Liver (tissue), 9 donors: ENCODE results near the gene TOP1. TPM values are rescaled to one million over a fixed set of nuclear protein-coding genes. Genes with fewer than 3 reads are reported as not detected.

Experiments used
- DNase-seq: peaks from one replicate; pipeline ENCODE4 v3.0.0-alpha.2; 2017; ENCODE audit warnings: low spot score
- H3K27ac ChIP-seq, 2 donors: one replicate each; pipeline ENCODE4 v1.7.0; 2013; ENCODE audit warnings: inconsistent platforms in 2 of 2, low read length in 2 of 2, control low read depth in 1 of 2, low read depth in 1 of 2, mild to moderate bottlenecking in 1 of 2
- H3K27me3 ChIP-seq, 4 donors: one replicate each; pipeline versions ENCODE4 v1.6.1 to v1.7.0; 2013; ENCODE audit warnings: low read length in 3 of 4, inconsistent platforms in 1 of 4, mild to moderate bottlenecking in 1 of 4, moderate library complexity in 1 of 4; ENCODE audit not compliant: control insufficient read depth in 4 of 4, insufficient read depth in 4 of 4
- H3K36me3 ChIP-seq, 4 donors: one replicate each; pipeline versions ENCODE4 v1.6.1 to v1.7.0; 2013; ENCODE audit warnings: low read length in 3 of 4, mild to moderate bottlenecking in 3 of 4, low read depth in 1 of 4, moderate library complexity in 1 of 4; ENCODE audit not compliant: control insufficient read depth in 4 of 4, insufficient read depth in 3 of 4
- H3K4me1 ChIP-seq, 4 donors: one replicate each; pipeline versions ENCODE4 v1.6.1 to v1.7.0; 2013; ENCODE audit warnings: low read length in 3 of 4, mild to moderate bottlenecking in 3 of 4, moderate library complexity in 1 of 4; ENCODE audit not compliant: control insufficient read depth in 4 of 4, insufficient read depth in 4 of 4
- H3K4me3 ChIP-seq, 3 donors: one replicate each; pipeline versions ENCODE4 v1.6.1 to v1.7.0; 2013; ENCODE audit warnings: low read length in 3 of 3, control low read depth in 1 of 3, low read depth in 1 of 3, mild to moderate bottlenecking in 1 of 3
- H3K9ac ChIP-seq, 2 donors: one replicate each; pipeline ENCODE4 v1.7.0; 2013; ENCODE audit warnings: low read length in 2 of 2, mild to moderate bottlenecking in 2 of 2, moderate library complexity in 2 of 2, control low read depth in 1 of 2, low read depth in 1 of 2
- H3K9me3 ChIP-seq, 4 donors: one replicate each; pipeline versions ENCODE4 v1.6.1 to v1.7.0; 2013; ENCODE audit warnings: low read length in 3 of 4; ENCODE audit not compliant: control insufficient read depth in 4 of 4
- HNF4A ChIP-seq, 2 donors: conservative IDR thresholded peaks; 2 replicates each; pipeline ENCODE4 v1.6.1; 2016; ENCODE audit warnings: antibody characterized with exemption in 2 of 2, mild to moderate bottlenecking in 2 of 2
- JUND ChIP-seq, 2 donors: IDR thresholded peaks; 2 replicates each; pipeline ENCODE4 v1.6.1; 2016; ENCODE audit warnings: antibody characterized with exemption in 2 of 2
- RAD21 ChIP-seq, 2 donors: IDR thresholded peaks; 2 replicates each; pipeline ENCODE4 v1.6.1; 2016; ENCODE audit warnings: antibody characterized with exemption in 2 of 2, mild to moderate bottlenecking in 2 of 2
- RXRA ChIP-seq, 2 donors: IDR thresholded peaks; 2 replicates each; pipeline ENCODE4 v1.6.1; 2017 to 2018; ENCODE audit warnings: antibody characterized with exemption in 2 of 2, mild to moderate bottlenecking in 1 of 2
- SP1 ChIP-seq: IDR thresholded peaks from 2 replicates; pipeline ENCODE4 v1.6.1; 2018; ENCODE audit warnings: antibody characterized with exemption, mild to moderate bottlenecking
- WGBS: extraction: QIAGEN DNeasy Blood & Tissue Kit; methylation state at CpG from one replicate; pipeline ENCODE4 v1.1.7; 2013; 5-methylcytosine and 5-hydroxymethylcytosine counted together
- polyA plus RNA-seq, 2 donors: library from polyadenylated mRNA; stranded (reverse) in 1 of 2; unstranded in 1 of 2; fragments of 200-250 nt in 1 of 2; fragments of >200 nt in 1 of 2; fragmentation: Nextera tagmentation in 1 of 2; extraction: Ambion mirVana in 1 of 2; gene quantifications; one replicate each; pipeline versions ENCODE4 v1.2.1 to v1.2.3, GENCODE V29; 2013 to 2015
- total RNA-seq, 2 donors: library from RNA; depleted of rRNA; stranded (reverse); fragments of >200 nt; gene quantifications; one replicate each; pipeline ENCODE4 v1.2.3, GENCODE V29; 2014
- TF ChIP-seq, protein P1 (sequence below): IDR thresholded peaks from 2 replicates; pipeline ENCODE4 v1.6.1; 2016; ENCODE audit warnings: antibody characterized with exemption
- TF ChIP-seq, protein P2 (sequence below): IDR thresholded peaks from 2 replicates; pipeline ENCODE4 v1.6.1; 2016; ENCODE audit warnings: antibody characterized with exemption
- TF ChIP-seq, protein P3 (sequence below): fragments of 150-350 bp; IDR thresholded peaks from 2 replicates; pipeline ENCODE4 v1.5.1; 2017; ENCODE audit warnings: improper control_type of control experiment, low read depth, low read length; ENCODE audit not compliant: missing input control
- donor health status: healthy.
- donor health status: healthy.
- donor health status: healthy.
- donor health status: healthy.
- donor health status: healthy.

Gene TOP1
- total and polyA plus RNA-seq, 4 donors, result 13.7 to 62.1 (median 19.4) TPM

DNA sequence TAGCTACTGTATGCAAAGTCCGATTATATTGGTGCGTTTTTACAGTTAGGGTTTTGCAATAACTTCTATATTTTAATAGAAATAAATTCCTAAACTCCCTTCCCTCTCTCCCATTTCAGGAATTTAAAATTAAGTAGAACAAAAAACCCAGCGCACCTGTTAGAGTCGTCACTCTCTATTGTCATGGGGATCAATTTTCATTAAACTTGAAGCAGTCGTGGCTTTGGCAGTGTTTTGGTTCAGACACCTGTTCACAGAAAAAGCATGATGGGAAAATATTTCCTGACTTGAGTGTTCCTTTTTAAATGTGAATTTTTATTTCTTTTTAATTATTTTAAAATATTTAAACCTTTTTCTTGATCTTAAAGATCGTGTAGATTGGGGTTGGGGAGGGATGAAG is 95.0 kb downstream of the TOP1 start:
- Histone ChIP-seq H3K27ac (no peak overlapping the region), H3K36me3 (peaks cover 13 to 39% (median 34%) of the 10 kb centered on the region in 4 donors), H3K4me3 (no peak overlapping the region), H3K9me3 (no peaks in the 10 kb centered on the region), H3K27me3 (no peaks in the 10 kb centered on the region), H3K4me1 (peaks cover 0 to 21% (median 7%) of the 10 kb centered on the region in 4 donors), H3K9ac (no peak overlapping the region)
- 96% methylated on average over 6 of the region's 6 CpGs for WGBS
- DNase-seq, result no peak
- TF ChIP-seq, protein P1, sequence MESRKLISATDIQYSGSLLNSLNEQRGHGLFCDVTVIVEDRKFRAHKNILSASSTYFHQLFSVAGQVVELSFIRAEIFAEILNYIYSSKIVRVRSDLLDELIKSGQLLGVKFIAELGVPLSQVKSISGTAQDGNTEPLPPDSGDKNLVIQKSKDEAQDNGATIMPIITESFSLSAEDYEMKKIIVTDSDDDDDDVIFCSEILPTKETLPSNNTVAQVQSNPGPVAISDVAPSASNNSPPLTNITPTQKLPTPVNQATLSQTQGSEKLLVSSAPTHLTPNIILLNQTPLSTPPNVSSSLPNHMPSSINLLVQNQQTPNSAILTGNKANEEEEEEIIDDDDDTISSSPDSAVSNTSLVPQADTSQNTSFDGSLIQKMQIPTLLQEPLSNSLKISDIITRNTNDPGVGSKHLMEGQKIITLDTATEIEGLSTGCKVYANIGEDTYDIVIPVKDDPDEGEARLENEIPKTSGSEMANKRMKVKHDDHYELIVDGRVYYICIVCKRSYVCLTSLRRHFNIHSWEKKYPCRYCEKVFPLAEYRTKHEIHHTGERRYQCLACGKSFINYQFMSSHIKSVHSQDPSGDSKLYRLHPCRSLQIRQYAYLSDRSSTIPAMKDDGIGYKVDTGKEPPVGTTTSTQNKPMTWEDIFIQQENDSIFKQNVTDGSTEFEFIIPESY, result no peak
- TF ChIP-seq, protein P2, sequence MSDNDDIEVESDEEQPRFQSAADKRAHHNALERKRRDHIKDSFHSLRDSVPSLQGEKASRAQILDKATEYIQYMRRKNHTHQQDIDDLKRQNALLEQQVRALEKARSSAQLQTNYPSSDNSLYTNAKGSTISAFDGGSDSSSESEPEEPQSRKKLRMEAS, result no peak

DNA sequence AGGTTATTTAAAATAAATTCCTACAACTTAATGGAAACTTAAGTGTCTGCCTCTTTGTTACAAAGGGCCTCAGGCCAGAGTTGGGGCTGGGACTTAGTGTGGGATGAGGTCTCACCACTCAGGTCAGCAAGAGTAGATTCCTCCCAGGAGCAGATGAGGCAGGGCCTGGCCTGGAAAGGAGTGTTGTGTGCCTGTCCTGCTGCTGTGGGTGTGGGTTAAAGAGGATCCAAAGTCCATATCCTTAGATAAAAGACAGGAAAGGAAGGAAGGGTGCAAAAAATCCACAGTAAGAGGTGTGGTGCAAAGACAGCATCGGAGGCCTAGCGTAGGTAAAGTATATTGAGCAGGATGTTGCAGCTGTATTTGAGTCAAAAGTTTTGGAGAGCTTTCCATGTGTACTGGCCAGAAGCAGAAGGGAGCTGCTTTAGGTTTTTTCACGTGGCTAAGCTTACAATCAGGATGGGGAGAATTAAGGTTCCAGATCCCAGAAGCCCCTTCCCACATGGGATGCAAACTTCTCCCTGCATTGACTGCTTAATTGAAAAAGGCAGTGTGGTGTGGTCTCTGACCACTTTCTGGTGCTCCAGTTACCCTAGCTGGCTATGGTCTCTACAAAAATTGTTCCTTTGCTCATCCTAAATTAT is 96.0 kb downstream of the TOP1 start:
- WGBS, result 84% methylated on average over 3 of the region's 3 CpGs
- Histone ChIP-seq H3K27me3 (no peaks in the 10 kb centered on the region), H3K4me3 (no peak overlapping the region), H3K36me3 (peaks cover 13 to 34% (median 31%) of the 10 kb centered on the region in 4 donors), H3K9me3 (no peaks in the 10 kb centered on the region), H3K4me1 (peaks cover 0 to 19% (median 7%) of the 10 kb centered on the region in 4 donors), H3K9ac (no peak overlapping the region), H3K27ac (no peak overlapping the region)
- TF ChIP-seq, protein P3, sequence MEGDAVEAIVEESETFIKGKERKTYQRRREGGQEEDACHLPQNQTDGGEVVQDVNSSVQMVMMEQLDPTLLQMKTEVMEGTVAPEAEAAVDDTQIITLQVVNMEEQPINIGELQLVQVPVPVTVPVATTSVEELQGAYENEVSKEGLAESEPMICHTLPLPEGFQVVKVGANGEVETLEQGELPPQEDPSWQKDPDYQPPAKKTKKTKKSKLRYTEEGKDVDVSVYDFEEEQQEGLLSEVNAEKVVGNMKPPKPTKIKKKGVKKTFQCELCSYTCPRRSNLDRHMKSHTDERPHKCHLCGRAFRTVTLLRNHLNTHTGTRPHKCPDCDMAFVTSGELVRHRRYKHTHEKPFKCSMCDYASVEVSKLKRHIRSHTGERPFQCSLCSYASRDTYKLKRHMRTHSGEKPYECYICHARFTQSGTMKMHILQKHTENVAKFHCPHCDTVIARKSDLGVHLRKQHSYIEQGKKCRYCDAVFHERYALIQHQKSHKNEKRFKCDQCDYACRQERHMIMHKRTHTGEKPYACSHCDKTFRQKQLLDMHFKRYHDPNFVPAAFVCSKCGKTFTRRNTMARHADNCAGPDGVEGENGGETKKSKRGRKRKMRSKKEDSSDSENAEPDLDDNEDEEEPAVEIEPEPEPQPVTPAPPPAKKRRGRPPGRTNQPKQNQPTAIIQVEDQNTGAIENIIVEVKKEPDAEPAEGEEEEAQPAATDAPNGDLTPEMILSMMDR, result no peak
- TF ChIP-seq RXRA (IDR thresholded peaks at IDR 0.05) (no peak), HNF4A (conservative IDR thresholded peaks at IDR 0.05) (no peak)
- TF ChIP-seq, protein P1, result no peak
- no peak for DNase-seq

DNA sequence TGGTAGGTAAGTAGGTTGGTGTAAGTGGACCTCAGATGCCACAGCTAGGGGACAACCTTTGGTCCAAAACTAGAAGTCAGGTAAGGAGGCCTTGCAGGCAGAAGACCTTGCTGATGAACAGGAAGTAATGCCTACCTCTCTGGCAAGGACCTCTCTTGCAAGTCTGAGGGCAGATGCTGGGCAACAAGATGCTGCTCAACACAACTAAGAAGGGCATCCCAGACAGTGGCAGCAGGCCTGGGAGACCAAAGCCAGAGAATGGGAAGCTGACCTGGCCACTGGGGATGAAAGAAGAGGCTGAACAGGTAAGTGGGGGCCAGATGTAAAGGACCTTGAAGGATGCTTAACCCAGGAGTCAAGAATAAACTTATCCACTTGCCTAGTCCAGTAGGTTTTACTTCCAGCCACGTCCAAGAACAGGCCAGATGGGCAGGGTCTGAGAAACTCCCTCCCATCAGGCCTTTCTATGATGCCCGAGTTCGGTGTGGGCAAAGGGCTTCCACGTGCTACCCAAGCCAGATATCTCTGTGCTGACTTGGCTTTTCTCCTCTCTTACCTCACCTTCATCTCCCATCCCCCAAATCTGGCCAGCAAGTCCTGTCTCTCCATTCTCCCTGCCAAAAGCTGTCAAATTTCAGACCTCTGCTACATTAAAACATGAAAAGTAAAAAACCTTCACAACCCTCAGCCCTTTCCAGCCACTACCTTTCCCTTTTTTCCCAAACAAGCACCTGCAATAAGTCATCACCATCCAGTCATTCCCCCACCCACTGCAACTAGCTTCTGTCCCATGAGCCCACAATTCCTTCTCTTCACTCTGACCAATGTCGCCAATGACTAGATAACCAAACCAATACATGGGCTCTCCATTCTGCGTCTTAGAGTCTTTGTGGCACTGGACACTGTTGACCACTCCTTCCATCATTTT is 97.2 kb downstream of the TOP1 start:
- peaks cover 14 to 31% (median 24%) of the 10 kb centered on the region in 4 donors for H3K36me3 ChIP-seq
- no peaks in the 10 kb centered on the region for H3K27me3 ChIP-seq
- WGBS, result 58% methylated on average over 6 of the region's 6 CpGs
- no peak overlapping the region for H3K4me3 ChIP-seq
- peak overlapping the region; percentile 53 to 72 for H3K27ac ChIP-seq
- TF ChIP-seq RXRA (IDR thresholded peaks at IDR 0.05) (peak in 1 of 2 donors; percentile 35), RAD21 (IDR thresholded peaks at IDR 0.05) (no peak), HNF4A (conservative IDR thresholded peaks at IDR 0.05) (peak in 1 of 2 donors; percentile 60), SP1 (peak; percentile 14), JUND (IDR thresholded peaks at IDR 0.05) (peak in 1 of 2 donors; percentile 23)
- TF ChIP-seq, protein P2, result no peak
- no peak overlapping the region for H3K9ac ChIP-seq
- H3K9me3 ChIP-seq, result no peaks in the 10 kb centered on the region
- DNase-seq, result no peak
- H3K4me1 ChIP-seq, result peaks cover 0 to 13% (median 4%) of the 10 kb centered on the region in 4 donors
